ENCODE measurements around the gene HYAL2.
"Not testable (repeated sequence)": the region's sequence is repeated elsewhere in the genome, so short reads cannot be mapped to it uniquely, and the experiment has no call there.

HYAL2 gene

GRCh38 chr3:50289130-50289529, 33.4 kb downstream of the HYAL2 start:
- no peak for DNase-seq (ENCODE audit: low read depth)

GRCh38 chr3:50288387-50289007, 34.0 kb downstream of the HYAL2 start:
- DNase-seq (ENCODE audit: low read depth): no peak

GRCh38 chr3:50287262-50287661, 35.3 kb downstream of the HYAL2 start:
- no peak for DNase-seq (ENCODE audit: low read depth)

GRCh38 chr3:50286322-50287227, 36.0 kb downstream of the HYAL2 start:
- DNase-seq (ENCODE audit: low read depth): no peak

- not testable (repeated sequence) for DNase-seq (ENCODE audit: low read depth)
These were observed 38.4 kb downstream of the HYAL2 start for GRCh38 chr3:50284121-50284520.

- no peak for DNase-seq (ENCODE audit: low read depth)
These were observed 43.1 kb downstream of the HYAL2 start for GRCh38 chr3:50279255-50280016.

- DNase-seq (ENCODE audit: low read depth): no peak
These were observed 43.7 kb downstream of the HYAL2 start, which contains the start of gene LSMEM2 for GRCh38 chr3:50278880-50279224. Gene LSMEM2 (plus strand): TSS chr3:50279087. CDS start chr3:50279114, 27 bp downstream.

- no peak for DNase-seq (ENCODE audit: low read depth)
These were observed 44.2 kb downstream of the HYAL2 start for GRCh38 chr3:50278123-50278879.

GRCh38 chr3:50276762-50277101, 45.8 kb downstream of the HYAL2 start:
- DNase-seq (ENCODE audit: low read depth): no peak

GRCh38 chr3:50275996-50276761, 46.4 kb downstream of the HYAL2 start:
- DNase-seq (ENCODE audit: low read depth): no peak

- no peak for DNase-seq (ENCODE audit: low read depth)
These were observed 47.2 kb downstream of the HYAL2 start for GRCh38 chr3:50275141-50275995.

- peak; percentile 54 for DNase-seq (ENCODE audit: low read depth)
These were observed 48.0 kb downstream of the HYAL2 start for GRCh38 chr3:50274371-50275104.

- DNase-seq (ENCODE audit: low read depth): no peak
These were observed 48.9 kb downstream of the HYAL2 start for GRCh38 chr3:50273689-50274065.

- peak; percentile 84 for DNase-seq (ENCODE audit: low read depth)
These were observed 49.4 kb downstream of the HYAL2 start for GRCh38 chr3:50272911-50273688.

GRCh38 chr3:50272538-50272910, 50.0 kb downstream of the HYAL2 start:
- DNase-seq (ENCODE audit: low read depth): not testable (repeated sequence)

- DNase-seq (ENCODE audit: low read depth): no peak
These were observed 51.1 kb downstream of the HYAL2 start for GRCh38 chr3:50271314-50271936.

GRCh38 chr3:50270422-50271224, 51.9 kb downstream of the HYAL2 start:
- DNase-seq (ENCODE audit: low read depth): no peak
